ENCODE data around the gene NUP50.

The NUP50 gene, protein sequence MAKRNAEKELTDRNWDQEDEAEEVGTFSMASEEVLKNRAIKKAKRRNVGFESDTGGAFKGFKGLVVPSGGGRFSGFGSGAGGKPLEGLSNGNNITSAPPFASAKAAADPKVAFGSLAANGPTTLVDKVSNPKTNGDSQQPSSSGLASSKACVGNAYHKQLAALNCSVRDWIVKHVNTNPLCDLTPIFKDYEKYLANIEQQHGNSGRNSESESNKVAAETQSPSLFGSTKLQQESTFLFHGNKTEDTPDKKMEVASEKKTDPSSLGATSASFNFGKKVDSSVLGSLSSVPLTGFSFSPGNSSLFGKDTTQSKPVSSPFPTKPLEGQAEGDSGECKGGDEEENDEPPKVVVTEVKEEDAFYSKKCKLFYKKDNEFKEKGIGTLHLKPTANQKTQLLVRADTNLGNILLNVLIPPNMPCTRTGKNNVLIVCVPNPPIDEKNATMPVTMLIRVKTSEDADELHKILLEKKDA

DNA sequence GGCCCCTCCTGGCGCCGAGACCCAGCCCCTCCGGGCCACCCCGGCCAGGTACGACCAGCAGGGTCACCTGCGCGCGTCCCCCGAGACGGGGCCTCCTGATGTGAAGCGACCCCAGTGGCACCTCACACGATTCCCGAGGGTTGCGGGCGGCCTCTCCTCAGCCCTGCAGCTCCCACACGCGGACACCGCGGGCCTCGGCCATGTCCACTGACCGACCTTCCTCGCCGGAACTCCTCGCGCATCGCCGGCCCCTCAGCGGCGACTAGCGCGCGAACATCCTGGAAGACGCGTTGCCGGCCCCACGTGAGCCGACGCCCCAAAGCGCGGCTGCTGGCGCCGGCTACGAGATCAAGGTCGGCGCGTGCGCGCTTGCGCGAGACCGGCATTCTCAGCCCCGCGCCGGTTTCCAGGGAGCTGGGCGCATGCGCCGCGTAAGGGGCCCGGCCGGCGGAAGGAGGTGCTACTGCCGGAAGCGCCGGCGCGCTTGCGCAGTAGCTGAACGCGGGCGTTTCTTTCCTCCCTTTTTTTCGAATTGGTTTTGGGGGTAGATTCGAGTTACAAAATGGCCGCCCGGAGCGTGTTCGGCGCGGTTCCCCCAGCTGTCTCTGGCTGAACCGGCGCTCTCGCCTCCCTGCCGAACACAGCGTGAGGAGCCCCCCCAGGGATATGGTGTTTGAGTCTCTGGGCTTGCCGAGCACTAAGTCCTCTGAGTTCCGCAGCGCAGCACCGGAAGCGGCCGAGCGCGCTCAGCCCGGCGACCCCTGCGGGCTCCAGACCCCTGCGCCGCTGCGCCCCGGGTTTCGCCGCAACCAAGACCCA lies at the start of gene NUP50:
Gene NUP50 (plus strand): TSS at position 475 of the 819 bp plus-strand sequence. CDS start 4,253 bp downstream, outside the sequence.
- peak; percentile 97 for DNase-seq (ENCODE audit: low read depth)

DNA sequence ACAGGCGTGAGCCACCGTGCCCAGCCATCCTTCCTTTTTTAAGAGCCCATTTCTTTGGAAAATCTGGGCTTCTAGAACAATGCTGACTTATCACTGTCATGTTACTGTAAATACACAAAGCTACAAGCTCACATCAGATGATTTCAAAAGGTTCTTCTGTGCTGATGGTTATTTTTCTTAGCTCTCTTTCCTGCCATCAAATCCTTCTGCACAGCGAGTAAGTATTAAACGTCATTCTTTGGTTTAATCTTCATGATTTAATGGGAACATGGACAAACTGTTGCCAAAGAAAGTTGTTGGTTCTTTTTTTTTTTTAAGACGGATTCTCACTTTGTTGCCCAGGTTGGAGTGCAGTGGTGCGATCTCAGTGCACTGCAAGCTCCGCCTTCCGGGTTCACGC lies 43.3 kb upstream of the NUP50 start:
- DNase-seq (ENCODE audit: low read depth) = no peak

DNA sequence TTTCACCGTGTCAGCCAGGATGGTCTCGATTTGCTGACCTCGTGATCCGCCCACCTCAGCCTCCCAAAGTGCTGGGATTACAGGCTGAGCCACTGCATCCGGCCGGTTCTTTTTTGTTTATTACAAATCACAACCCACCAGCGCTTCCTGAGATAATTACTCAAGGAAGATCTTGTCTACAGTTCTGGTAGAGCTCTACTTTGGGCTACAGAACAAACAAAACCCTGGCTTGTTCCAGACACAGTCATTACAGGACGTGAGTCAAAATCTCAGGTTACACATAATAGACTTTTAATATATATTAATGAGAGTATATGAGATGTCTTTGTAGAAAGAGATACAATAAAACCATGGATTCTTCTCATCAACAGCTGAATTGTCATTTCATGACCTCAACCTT lies 42.8 kb upstream of the NUP50 start:
- DNase-seq (ENCODE audit: low read depth) = no peak

DNA sequence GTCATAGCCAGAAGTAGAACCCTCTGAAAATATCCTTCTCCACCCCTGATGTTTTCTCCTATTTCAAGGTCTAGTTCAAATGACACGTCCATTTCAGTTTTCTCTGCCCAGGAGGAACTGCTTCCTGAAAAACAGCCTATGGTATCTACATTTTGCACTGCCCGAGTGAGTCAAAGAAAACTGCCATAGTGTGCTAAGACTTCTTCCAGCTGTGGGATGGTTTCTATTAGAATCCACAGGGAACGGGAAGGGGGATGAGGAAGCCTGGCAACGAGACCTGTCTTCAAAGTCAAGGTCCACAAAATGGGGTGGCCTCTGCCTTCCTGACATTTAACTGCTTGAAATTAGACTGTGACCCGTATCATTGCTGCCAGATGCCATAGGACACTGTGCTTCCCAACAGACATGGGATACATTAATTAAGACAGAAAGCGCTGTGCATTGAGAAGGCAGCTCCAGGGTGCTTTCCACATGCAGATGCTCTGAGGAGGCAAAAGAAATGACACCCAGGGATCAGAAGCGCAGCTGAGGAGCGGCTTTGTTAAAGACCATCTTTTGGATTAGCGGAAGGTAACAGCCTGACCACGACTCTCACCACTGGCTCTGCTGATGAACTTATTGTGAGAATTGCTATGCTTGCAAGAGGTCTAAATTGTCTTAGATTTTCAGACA lies 39.4 kb upstream of the NUP50 start:
- DNase-seq (ENCODE audit: low read depth) = no peak

DNA sequence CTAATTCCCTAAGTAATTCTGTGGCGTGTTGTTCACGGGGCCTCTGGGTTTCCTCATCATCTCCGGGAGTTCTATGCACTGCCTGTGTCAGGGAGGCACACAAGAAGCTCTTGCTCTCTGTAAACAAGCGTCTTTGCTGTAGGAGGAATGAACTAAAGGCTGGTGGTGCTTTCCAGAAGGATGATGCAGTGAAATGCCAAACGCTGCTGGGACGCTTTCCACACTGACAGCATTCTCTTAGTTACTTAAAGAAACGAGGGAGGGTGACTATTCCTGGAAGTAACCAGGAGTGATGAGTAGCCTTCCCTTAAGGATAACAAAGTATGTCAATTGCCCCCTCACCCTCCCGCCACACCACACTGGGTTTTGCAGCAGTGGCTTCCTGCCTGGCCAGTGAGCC lies 38.5 kb upstream of the NUP50 start:
- DNase-seq (ENCODE audit: low read depth) = no peak

DNA sequence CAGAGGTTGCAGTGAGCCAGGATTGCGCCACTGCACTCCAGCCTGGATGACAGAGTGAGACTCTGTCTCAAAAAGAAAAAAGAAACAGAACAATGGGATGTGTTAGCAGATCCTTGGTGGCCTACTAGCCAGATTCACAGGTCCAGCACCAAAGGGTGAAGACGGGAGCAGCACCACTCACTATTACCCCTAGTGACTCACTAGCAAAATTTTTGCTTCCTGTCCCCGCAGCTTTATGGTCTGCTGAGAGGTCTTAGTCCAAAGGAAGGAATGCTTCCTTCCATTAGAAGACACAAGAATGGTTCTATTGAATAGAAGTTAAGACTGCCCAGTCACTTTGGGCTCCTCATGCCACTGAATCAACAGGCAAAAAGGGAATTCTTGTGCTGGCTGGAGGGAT lies 35.9 kb upstream of the NUP50 start:
- no peak for DNase-seq (ENCODE audit: low read depth)

DNA sequence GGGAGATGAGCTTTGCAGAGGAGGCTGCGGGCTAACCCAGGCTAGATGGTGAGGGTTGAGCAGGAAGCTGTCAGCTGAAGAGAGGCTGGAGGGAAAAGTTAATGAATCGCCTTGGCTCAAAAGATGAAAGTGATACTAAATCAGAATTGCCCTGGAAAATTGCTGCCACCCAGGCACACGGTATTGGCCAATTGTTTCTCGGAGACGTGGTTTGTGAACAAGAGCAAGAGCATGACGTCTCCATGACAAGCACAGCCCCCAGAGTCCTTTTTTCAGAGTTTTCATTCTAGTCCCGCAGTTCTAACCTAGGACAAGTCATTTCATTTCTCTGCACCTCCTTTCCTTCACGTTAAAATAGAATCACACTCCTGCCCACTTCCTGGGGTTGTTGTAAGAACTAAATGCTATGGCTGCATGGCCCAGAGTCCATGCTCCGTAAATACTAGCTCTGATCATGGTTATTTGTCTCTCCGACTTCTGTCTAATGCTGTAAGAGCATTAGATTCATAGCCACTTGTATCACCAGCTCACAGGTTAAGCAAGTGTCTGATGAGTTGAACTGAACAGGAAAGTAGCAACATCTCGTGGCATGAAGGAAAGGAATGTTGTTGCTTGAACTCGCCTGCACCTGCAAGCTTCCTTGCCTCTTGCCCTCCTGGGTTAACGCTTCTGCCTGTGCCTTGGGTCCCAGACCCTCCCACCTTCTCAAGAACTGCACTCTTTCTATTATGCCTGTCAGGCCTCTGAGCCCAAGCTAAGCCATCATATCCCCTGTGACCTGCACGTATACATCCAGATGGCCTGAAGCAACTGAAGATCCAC lies 33.8 kb upstream of the NUP50 start:
- no peak for DNase-seq (ENCODE audit: low read depth)

DNA sequence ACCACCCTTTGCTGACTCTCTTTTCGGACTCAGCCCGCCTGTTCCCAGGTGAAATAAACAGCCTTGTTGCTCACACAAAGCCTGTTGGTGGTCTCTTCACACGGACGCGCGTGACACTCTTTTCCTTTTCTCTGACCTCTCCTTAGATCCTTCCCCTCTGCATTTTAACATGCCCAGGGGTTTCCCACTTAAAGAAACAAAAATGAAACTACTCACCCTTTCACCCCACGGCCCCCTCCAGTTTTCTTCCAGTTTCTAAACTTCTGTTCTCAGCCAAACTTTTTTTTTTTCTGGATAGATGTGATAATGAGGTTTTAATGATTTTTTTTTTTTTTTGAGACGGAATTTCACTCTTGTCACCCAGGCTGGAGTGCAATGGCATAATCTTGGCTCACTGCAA lies 32.8 kb upstream of the NUP50 start:
- no peak for DNase-seq (ENCODE audit: low read depth)

DNA sequence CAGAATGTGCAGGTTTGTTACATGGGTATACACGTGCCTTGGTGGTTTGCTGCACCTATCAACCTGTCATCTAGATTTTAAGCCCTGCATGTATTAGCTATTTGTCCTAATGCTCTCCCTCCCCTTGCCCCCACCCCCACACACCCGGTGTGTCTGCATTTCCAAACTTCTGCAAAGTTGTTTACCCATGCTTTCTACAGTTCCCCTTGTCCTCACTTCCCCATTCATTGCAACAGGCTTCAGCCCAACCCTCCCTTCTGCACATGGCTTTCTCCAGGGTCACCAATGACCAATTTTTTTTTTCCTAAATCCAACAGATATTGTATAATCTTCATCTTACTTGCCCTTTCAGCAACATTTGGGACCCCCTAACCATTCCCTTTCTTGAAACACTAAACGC lies 32.0 kb upstream of the NUP50 start:
- no peak for DNase-seq (ENCODE audit: low read depth)

DNA sequence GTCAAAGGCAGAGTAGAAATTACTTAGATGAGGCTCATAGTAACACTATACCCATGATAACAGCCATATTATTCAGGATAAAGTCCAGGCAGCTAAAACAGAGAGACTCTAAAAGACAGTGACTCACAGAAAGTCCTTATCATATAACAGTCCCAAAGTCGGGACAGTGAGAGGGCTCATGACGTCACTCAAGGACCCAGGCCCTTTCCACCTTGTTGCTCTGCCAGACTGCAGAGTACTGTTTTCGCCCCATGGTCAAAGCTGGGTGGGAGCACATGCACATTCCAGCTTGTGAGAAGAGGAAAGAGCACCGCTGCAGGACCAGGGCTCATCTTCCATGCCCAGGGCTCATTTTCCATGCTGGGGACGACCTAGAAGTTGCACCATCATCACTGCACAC lies 29.4 kb upstream of the NUP50 start:
- no peak for DNase-seq (ENCODE audit: low read depth)

DNA sequence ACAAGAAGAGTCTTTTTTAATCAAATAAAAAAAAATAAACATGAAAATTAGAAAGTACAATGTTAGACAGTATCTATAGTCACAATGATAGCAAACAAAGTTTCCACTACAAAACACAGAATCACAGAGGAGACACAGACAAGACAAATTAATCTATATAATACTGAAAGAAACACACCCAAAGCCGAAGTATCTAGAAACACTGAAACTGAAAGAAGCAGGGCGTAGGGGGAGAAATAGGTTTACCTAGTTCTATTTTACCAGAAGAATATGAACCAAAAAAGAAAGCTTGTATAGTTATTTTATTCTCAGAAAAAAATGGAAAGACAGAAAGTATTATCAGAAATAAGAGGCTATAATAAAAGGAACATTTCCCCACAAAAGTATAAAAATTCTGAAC lies 27.1 kb upstream of the NUP50 start:
- no peak for DNase-seq (ENCODE audit: low read depth)

DNA sequence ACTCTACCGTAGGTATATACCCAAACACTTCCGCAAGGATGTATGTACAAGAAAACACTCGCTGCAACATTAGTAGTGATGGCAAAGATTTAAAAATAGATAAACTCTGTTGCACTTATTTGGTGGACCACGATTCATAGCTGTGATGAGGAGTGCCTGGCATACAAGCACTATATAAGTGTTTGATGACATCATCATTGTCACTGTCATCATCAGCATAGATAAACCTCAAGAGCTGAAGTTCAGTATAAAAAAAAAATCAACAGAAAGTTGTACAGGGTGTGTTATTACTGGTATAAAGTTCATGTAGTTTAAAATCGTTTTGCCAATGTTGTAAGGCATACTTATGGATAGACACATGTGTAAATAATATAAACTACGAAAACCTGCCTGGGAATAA lies 24.0 kb upstream of the NUP50 start:
- DNase-seq (ENCODE audit: low read depth) = no peak

DNA sequence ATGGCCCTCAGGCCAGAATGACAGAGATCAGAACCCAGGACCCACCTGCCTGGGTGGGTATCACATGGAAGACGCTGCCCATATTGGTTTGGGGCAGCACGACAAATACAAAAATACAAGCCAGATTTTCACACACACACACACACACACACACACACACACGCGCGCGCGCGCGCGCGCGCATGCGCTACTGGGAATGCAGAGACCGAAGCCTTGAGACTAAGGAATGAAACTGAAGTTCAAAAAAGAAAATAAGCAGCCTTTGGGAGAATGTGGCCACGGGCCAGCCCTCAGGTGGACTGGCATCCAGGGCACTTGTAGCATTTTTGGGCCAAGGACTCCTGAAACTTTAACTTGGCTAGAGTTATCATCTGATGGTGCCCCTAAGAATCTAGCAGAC lies 21.3 kb upstream of the NUP50 start:
- DNase-seq (ENCODE audit: low read depth) = no peak

DNA sequence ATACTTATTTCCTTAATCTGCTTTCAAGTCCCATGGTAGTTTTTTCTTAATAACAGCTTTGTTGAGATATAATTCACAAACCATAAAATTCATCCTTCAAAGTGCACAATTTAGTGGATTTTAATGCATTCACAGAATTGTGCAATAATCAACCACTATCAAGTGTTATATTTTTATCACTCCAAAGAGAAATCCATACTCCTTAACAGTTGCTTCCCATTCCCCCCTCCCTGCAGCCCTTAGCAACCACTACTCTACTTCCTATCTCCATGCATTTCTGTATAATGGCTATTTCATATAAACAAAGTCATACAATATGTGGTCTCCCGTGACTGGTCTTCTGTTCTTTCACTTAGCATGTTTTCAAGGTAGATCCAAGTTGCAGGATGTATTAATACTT lies 18.8 kb upstream of the NUP50 start:
- no peak for DNase-seq (ENCODE audit: low read depth)

DNA sequence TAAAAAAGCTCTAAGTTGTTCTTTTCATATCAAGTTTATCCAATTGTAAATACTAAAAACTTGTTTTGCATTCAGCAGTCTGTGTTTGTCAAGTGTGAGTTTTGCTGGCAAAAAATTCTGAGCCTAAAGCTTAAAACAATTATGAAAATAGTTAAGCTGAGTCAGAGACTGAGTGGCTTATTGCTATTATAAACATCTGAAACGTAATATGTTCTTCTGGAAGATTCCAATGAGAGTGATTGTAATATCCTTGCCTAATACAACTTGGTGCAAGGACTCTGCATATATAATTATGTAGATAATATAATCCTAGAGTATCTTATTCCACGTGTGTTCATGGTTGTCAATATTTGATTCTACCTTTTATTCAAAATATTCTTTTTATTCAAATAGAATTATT lies 14.1 kb upstream of the NUP50 start:
- DNase-seq (ENCODE audit: low read depth) = no peak

DNA sequence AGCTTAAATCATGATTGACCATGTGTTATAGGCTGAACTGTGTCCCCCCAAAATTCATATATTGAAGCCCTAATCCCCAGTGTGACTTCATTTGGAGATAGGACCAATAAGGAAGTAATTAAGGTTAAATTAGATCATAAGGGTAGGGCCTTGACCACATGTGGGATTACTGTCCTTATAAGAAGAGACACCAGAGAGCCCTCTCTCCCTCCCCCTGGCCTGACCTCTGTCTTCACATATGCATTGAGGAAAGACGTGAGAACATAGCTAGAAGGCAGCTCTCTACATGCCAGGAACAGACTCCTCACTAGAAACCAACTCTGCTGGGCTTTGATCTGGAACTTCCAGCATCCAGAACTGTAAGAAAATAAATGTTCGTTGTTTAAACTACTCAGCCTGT lies 13.6 kb upstream of the NUP50 start:
- DNase-seq (ENCODE audit: low read depth) = no peak

DNA sequence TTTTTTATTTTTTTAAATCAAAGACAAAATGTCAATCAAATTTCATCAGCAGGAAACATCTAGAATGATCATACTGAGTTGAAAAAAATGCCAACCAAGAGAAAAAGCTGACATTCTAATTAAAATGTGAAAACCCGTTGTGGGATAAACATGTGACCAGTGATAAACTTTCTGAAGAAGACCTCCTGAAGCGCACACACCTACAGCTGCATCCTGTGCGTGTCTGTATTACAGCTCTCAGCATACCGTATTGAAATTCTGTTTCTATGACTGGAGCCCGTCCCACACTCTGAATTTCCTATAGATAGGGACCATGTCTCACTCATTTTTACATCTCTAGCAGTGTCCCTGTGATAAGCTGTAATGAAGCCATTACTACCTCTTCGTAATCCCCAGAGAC lies 12.2 kb upstream of the NUP50 start:
- no peak for DNase-seq (ENCODE audit: low read depth)

DNA sequence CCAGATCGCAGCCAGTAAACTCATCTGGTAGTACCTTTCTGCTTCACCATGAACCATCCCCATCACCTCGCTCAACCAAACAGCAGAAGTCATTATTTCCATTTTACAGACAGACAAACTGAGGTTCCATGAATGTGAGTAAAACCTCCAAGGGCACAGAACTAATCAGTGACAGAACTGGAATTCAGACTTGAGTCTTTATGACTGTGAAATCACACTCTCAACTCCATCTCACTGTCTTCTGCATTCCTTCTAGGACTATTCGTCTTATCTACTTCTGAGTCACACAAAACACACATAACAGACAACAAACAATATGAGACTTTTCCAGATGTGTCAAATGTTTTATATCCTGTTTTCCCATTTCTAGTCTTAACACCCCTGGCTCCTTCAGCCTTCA lies 9.3 kb upstream of the NUP50 start:
- DNase-seq (ENCODE audit: low read depth) = no peak

DNA sequence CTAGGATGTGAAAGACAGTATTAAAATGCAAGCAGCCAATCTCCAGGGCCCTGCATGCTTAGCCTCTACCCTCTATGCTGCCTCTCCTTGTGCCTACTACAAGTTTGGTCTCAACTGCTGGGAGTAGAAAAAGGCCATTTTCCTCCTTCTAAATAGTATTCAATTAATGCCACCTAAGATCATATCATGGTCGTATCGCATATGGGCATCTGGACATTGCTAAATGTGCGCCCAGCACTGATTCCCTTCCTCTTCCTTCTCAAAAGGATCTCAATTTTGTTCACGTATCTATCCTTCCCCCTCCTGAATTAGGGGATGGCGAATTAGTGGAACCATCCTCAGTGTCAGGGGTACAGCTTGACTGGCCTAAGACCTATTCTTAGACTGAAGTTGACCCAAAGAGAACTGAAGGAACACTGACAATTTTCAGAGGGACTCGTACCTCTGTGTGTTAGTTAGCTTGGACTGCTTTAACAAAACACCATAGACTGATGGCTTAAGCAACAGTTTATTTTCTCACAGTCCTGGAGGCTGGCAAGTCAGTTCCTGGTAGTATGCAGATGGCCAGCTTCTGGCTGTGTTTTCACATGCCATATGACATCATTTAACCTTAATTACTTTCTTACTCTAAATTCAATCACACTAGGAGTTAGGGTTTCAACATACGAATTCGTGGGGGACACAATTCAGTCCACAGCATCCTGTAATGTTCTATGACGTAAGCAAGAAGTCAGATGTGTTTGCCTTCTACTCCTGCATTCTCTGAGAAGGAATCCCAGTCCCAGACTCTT lies 8.5 kb upstream of the NUP50 start:
- no peak for DNase-seq (ENCODE audit: low read depth)

DNA sequence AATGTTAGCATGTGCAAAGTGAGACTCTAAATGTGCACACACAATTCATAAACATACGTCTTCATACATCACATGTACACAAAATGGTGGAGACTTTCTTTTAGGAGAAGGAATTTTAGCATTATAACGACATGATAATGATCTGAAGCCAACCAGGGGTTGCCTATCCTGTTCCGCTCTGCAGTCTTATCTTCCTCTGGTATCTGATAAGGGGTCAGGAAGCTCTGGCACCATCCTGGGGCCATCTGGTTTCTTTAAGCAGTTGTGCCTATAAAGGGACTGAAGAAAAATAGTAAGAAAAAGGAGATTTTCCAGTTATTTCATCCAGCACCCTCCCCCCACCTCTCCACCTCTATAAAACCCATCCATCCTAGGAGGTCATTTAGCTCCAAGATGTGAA lies 5.8 kb upstream of the NUP50 start:
- no peak for DNase-seq (ENCODE audit: low read depth)

Measured in activated T-helper 1 cell treated with Interleukin-2 at 50 U/mL for 16 hours (primary cell).